Karpas-422 (cell line): Measurements from ENCODE around the gene ZWILCH. TPM values are rescaled to one million over a fixed set of nuclear protein-coding genes. Genes with fewer than 3 reads are reported as not detected.

Experiments
- DNase-seq: peaks from one replicate; pipeline ENCODE4 v3.0.0-alpha.2; 2015
- H2AFZ ChIP-seq: fragments of 200-600 bp; sonication (generic); 2 replicates; pipeline ENCODE4 v1.6.1; 2014; ENCODE audit warnings: antibody characterized with exemption, low read length, mixed read lengths
- H3K27ac ChIP-seq: fragments of 200-600 bp; sonication (generic); 2 replicates; pipeline ENCODE4 v1.5.1; 2014; ENCODE audit warnings: mild to moderate bottlenecking, low read length, moderate library complexity
- H3K27me3 ChIP-seq: fragments of 200-600 bp; sonication (generic); 2 replicates; pipeline ENCODE4 v1.6.1; 2014; ENCODE audit warnings: low read length, mixed read lengths
- H3K36me3 ChIP-seq: fragments of 200-600 bp; sonication (generic); 2 replicates; pipeline ENCODE4 v1.6.1; 2014; ENCODE audit warnings: low read length, mixed read lengths; ENCODE audit not compliant: insufficient read depth
- H3K4me1 ChIP-seq: fragments of 200-600 bp; sonication (generic); 2 replicates; pipeline ENCODE4 v1.6.1; 2014; ENCODE audit warnings: mild to moderate bottlenecking, low read length, mixed read lengths
- H3K4me2 ChIP-seq: fragments of 200-600 bp; sonication (generic); 2 replicates; pipeline ENCODE4 v1.6.1; 2014; ENCODE audit warnings: low read length, low read depth, mild to moderate bottlenecking; ENCODE audit not compliant: poor library complexity, severe bottlenecking
- H3K4me3 ChIP-seq: fragments of 200-600 bp; sonication (generic); 2 replicates; pipeline ENCODE4 v1.5.1; 2014; ENCODE audit warnings: mild to moderate bottlenecking, antibody characterized with exemption, low read length, mixed read lengths
- H3K79me2 ChIP-seq: fragments of 200-600 bp; sonication (generic); 2 replicates; pipeline ENCODE4 v1.6.1; 2014; ENCODE audit warnings: mild to moderate bottlenecking, low read length, mixed read lengths
- H3K9ac ChIP-seq: fragments of 200-600 bp; sonication (generic); 2 replicates; pipeline ENCODE4 v1.6.0; 2014; ENCODE audit warnings: low read length
- H3K9me2 ChIP-seq: fragments of 200-600 bp; sonication (generic), shearing (Covaris generic); replicated peaks from 2 replicates; pipeline ENCODE4 v1.6.0; 2014; ENCODE audit warnings: mild to moderate bottlenecking, low read length, moderate library complexity; ENCODE audit not compliant: insufficient read depth
- H3K9me3 ChIP-seq: fragments of 300-700, 200-600 bp; sonication (generic); 2 replicates; pipeline ENCODE4 v1.6.1; 2014; ENCODE audit warnings: low read length, mixed read lengths
- H4K20me1 ChIP-seq: fragments of 200-600 bp; sonication (generic); 2 replicates; pipeline ENCODE4 v1.6.1; 2014; ENCODE audit warnings: mild to moderate bottlenecking, antibody characterized with exemption, low read length, low read depth; ENCODE audit not compliant: insufficient read depth
- total RNA-seq: library from RNA; depleted of rRNA; stranded (reverse); fragments of >200 nt; shearing (Covaris generic); gene quantifications from 2 replicates; pipeline ENCODE4 v1.2.3, GENCODE V29; 2014; ENCODE audit warnings: low replicate concordance

ZWILCH gene
- total RNA-seq, 1 experiment from 2014 or later, result 20.8 TPM

DNA sequence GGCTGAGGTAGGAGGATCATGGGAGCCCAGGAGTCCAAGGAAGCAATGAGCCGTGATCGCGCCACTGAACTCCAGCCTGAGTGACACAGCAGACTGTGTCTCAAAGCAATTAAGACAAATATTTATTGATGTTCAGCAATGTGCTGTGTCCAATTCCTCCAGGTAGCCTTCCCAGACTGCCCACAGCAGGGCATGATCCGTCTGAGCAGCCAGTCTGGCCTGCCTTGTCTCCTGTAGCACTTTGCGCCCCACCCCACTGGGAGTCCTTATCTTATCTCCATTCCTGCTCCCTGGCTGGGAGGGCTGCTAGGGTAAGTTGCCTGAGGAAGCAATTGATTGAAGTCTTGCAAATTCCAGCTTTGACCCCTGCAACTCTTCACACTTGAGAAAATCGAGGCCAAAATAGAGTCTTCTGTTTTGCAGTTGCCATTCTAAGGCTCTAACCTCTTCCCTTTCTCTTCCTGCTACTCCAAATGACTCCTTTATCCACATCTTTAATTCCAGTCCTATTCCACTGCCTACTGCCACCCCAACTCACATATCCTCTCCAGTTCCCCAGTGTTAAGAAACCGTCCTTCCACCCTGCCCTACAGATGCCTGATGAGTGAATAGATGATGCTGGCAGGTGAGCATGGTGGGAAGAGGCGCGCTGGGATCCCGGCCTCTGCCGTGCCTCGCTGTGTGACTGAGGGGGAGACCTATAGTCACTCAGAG lies 87.5 kb downstream of the ZWILCH start:
- no peak overlapping the region for H3K4me3 ChIP-seq
- no peaks in the 10 kb centered on the region for H3K27me3 ChIP-seq
- no peak overlapping the region for H2AFZ ChIP-seq
- H3K4me2 ChIP-seq, result no peak overlapping the region
- no peak for DNase-seq
- no peak overlapping the region for H3K27ac ChIP-seq
- no peaks in the 10 kb centered on the region for H3K9me3 ChIP-seq
- H3K9ac ChIP-seq, result no peak overlapping the region
- no peaks in the 10 kb centered on the region; the same call in 1 of the 2 replicates for H3K4me1 ChIP-seq
- no peaks in the 10 kb centered on the region for H3K36me3 ChIP-seq
- no peaks in the 10 kb centered on the region for H4K20me1 ChIP-seq
- no peaks in the 10 kb centered on the region for H3K79me2 ChIP-seq
- no peaks in the 10 kb centered on the region for H3K9me2 ChIP-seq

DNA sequence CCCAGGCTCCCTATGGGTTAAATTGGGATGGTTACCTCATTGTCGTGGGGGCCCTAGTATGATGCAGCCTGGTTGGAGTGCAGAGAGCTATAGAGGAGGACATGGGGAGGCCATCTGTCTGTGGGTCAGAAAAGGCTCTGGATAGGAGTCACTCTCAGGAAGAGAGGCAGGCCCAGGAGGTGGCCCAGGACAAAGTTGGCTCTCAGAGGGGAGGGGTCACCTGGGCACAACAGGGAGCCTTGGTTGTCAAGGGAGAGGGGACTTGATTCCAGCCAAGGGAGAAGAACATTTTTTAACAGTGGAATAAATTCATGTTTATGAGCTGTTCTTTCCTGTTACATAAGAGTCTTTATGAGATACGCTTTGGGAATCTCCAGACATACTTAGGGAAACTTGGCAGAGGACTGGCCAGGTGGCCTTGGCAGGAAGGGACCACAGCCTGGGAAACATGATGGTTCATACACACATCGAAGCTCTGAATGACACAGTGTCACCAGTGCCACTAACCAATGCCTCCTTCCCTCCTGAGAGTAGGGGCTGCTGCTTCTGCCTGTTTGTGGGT lies 88.2 kb downstream of the ZWILCH start:
- Histone ChIP-seq H4K20me1 (no peaks in the 10 kb centered on the region), H3K27me3 (no peaks in the 10 kb centered on the region), H3K36me3 (no peaks in the 10 kb centered on the region), H3K79me2 (no peaks in the 10 kb centered on the region), H3K9ac (no peak overlapping the region), H2AFZ (no peak overlapping the region), H3K4me2 (no peak overlapping the region), H3K9me3 (no peaks in the 10 kb centered on the region), H3K27ac (no peak overlapping the region), H3K4me3 (no peak overlapping the region), H3K4me1 (no peaks in the 10 kb centered on the region; the same call in 1 of the 2 replicates), H3K9me2 (no peaks in the 10 kb centered on the region)
- no peak for DNase-seq

DNA sequence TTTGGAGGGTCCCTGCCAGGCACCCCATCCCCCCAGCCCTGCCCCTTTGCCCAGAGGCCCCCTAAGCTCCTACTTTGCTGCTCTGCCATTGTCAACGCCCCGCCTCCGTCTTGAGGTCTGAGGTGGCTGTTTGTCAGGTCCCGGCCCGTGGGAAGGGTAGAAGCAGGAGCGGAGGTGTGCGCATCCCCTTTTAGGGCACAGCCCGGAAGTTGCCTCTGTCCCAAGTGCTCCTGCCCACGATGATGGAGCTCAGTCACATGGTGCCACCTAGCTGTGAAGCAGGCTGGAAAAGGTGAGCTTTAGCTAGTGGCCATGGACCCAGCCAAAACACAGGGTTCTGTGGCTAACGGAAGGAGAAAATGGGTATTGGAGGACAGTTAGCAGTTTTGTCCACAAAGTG lies 89.2 kb downstream of the ZWILCH start:
- H2AFZ ChIP-seq, result no peak overlapping the region
- no peak overlapping the region for H3K9ac ChIP-seq
- H3K4me1 ChIP-seq, result no peaks in the 10 kb centered on the region
- H3K9me2 ChIP-seq, result no peaks in the 10 kb centered on the region
- H4K20me1 ChIP-seq, result no peaks in the 10 kb centered on the region
- H3K9me3 ChIP-seq, result no peaks in the 10 kb centered on the region
- no peaks in the 10 kb centered on the region for H3K27me3 ChIP-seq
- DNase-seq, result no peak
- no peaks in the 10 kb centered on the region for H3K36me3 ChIP-seq
- H3K4me3 ChIP-seq, result no peak overlapping the region
- H3K4me2 ChIP-seq, result no peak overlapping the region
- H3K79me2 ChIP-seq, result no peaks in the 10 kb centered on the region
- no peak overlapping the region for H3K27ac ChIP-seq

DNA sequence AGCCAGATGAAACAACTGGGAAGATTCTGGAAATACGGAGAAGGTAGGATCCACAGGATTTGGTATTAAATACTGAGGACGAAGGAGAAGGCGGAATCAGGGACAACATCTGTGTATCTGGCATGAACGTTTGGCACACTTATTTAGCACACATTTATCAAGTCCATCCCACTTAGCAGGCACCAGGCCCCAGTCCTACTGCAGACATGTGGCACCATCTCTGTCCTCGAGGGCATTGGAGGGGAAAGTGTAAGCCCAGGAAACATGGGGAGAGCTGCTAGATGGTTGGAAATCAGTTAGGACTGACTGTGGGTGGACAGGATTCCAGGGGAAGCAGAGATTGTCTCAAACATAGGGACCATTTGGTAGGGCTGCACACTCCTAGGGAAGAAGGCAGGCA lies 89.7 kb downstream of the ZWILCH start:
- Histone ChIP-seq H3K27ac (no peak overlapping the region), H3K4me3 (no peak overlapping the region), H3K4me1 (no peaks in the 10 kb centered on the region), H3K79me2 (no peaks in the 10 kb centered on the region), H4K20me1 (no peaks in the 10 kb centered on the region), H3K36me3 (no peaks in the 10 kb centered on the region), H3K27me3 (no peaks in the 10 kb centered on the region), H3K4me2 (no peak overlapping the region), H3K9me3 (no peaks in the 10 kb centered on the region), H3K9ac (no peak overlapping the region), H3K9me2 (no peaks in the 10 kb centered on the region), H2AFZ (no peak overlapping the region)
- no peak for DNase-seq

DNA sequence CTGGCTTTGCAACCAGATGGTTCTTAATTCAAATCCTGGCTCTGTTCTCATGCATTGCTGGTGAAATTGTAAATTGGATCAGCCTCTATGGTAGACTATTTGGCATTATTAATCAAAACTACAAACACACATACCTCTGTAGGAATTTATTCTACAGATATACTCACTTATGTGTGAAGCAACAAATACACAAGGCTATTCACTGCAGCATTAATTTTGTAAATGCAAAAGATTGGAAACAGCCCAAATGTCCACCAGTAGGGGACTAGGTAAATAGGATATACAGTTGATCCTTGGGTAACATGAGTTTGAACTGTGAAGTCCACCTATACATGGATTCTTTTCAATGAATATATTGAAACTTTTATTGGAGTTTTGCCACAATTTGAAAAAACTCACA lies 90.2 kb downstream of the ZWILCH start:
- Histone ChIP-seq H3K9me2 (no peaks in the 10 kb centered on the region), H3K27ac (no peak overlapping the region), H3K4me2 (no peak overlapping the region), H3K27me3 (no peaks in the 10 kb centered on the region), H3K79me2 (no peaks in the 10 kb centered on the region), H4K20me1 (no peaks in the 10 kb centered on the region), H2AFZ (no peak overlapping the region), H3K9me3 (no peaks in the 10 kb centered on the region), H3K4me1 (no peaks in the 10 kb centered on the region), H3K36me3 (no peaks in the 10 kb centered on the region), H3K4me3 (no peak overlapping the region), H3K9ac (no peak overlapping the region)
- DNase-seq, result no peak

DNA sequence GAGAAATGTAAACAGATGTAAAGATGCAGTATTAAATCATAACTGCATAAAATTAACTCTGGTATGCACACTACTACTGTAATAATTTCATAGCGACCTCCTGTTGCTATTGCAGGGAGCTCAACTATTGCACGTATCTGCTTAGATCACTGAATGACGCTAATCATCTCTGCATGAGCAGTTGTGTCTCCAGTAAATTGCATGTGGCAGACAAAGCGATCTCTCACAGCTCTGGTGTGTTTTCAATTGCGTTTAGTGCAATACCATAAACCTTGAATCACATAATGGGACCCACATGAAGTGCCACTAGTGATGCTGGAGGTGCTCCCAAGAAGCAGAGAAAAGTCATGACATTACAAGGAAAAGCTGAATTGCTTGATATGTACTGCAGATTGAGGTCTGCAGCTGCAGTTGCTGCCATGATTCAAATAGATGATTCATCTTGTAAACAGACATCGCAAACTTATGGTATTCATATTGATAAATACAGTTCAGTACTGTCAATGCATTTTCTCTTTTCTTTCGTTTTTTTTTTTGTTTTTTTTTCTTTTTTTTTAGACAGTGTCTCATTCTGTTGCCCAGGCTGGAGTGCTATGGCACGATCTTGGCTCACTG lies 90.9 kb downstream of the ZWILCH start:
- no peaks in the 10 kb centered on the region for H3K36me3 ChIP-seq
- H4K20me1 ChIP-seq, result no peaks in the 10 kb centered on the region
- no peak overlapping the region for H3K4me3 ChIP-seq
- H3K9ac ChIP-seq, result no peak overlapping the region
- H3K4me1 ChIP-seq, result no peaks in the 10 kb centered on the region
- H3K27me3 ChIP-seq, result no peaks in the 10 kb centered on the region
- H3K9me2 ChIP-seq, result no peaks in the 10 kb centered on the region
- no peaks in the 10 kb centered on the region for H3K9me3 ChIP-seq
- H3K79me2 ChIP-seq, result no peaks in the 10 kb centered on the region
- H2AFZ ChIP-seq, result no peak overlapping the region
- DNase-seq, result no peak
- H3K4me2 ChIP-seq, result no peak overlapping the region
- no peak overlapping the region for H3K27ac ChIP-seq

DNA sequence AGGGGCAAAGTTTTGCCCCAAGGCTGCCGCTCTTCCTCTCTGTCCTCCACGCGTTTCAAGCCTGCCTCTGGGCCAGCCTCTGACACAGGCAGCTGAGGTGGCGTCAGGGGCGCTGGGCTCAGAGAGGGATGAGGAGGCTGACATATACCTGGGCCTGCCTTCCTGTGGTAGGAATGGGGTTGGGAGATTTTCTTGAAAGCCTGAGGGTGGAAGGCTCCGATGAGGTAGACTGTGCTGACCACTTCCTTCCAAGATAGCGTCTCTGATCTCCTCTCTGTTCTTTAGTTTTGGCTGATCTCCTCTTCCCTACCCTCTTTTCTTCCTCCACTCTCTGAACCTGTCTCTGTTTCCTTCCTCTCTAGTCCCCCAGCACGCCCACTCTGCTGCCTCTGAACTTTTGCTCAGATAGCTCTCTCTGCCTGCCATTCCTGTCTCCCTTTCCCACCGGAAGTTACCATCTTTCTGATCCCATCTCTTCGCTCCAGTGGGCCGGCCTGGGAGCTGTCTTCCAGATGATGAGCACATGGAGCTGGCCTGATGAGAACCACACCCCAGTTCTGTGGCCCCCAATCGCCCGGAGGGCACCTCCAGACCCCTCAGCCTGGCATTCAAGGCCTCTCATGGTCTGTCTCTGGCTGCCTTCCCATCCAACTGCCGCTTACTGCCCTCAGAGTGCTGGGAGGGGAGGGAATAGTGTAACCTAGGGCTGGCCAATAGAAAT lies 93.1 kb downstream of the ZWILCH start:
- no peak overlapping the region for H3K4me2 ChIP-seq
- no peak overlapping the region for H3K27ac ChIP-seq
- H3K9ac ChIP-seq, result no peak overlapping the region
- no peaks in the 10 kb centered on the region for H3K4me1 ChIP-seq
- no peaks in the 10 kb centered on the region for H3K36me3 ChIP-seq
- H2AFZ ChIP-seq, result no peak overlapping the region
- H3K79me2 ChIP-seq, result no peaks in the 10 kb centered on the region
- no peaks in the 10 kb centered on the region for H3K27me3 ChIP-seq
- no peak for DNase-seq
- no peak overlapping the region for H3K4me3 ChIP-seq
- H3K9me3 ChIP-seq, result no peaks in the 10 kb centered on the region
- H4K20me1 ChIP-seq, result no peaks in the 10 kb centered on the region
- no peaks in the 10 kb centered on the region for H3K9me2 ChIP-seq
